HG02870 (cell line): Measurements from ENCODE around the gene GALNT10.
A peak's percentile ranks its signal among the peaks of the same experiment; 100 is the strongest.
"Not testable (repeated sequence)": the region's sequence is repeated elsewhere in the genome, so short reads cannot be mapped to it uniquely, and the experiment has no call there.

ENCODE experiments used
- ATAC-seq: cut with Tn5 transposase; IDR thresholded peaks from one replicate; pipeline ENCODE4 v1.9.1; 2021; ENCODE audit warnings: mild to moderate bottlenecking, moderate library complexity; ENCODE audit not compliant: unreplicated experiment

The GALNT10 gene

DNA sequence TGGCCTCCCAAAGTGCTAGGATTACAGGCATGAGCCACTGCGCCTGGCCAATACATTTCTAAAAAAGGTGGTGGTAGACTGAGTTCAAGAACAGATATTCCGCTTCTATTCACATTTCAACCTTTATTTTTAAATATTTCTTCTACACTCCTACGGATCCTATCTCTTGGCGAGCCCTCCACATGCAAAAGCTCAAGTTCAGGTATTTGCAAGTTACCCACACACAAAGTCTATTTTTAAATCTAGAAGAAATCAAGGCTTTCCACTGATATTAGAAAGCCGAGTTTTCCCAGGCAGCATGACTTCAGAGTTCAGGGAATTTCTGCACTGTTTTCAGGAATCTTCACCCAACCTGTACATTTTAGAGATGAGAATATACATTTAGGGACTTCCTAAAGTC is 153.9 kb downstream of the GALNT10 start:
- ATAC-seq = no peak

DNA sequence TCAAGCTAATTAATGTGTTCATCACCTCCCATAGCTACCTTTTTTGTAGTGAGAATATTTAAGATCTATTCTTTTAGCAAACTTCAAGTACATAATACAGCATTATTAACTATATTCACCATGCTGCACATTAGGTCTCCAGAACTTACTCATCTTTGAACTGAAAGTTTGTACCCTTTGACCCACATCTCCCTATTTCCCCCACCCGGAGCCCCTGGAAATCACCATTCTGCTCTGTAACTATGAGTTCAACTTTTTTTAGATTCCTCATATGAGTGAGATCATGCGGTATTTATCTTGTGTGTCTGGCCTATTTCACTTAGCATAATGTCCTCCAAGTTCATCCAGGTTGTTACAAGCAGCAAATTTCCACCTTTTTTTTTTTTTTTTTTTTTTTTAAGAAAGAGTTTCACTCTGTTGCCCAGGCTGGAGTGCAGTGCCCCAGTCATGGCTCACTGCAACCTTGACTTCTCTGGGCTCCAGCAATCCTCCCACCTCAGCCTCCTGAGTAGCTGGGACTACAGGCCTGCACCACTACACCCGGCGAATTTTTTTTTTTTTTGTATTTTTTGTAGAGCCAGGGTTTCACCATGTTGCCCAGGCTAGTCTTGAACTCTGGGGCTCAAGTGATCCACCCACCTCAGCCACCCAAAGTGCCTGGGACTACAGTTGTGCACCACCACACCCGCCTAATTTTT is 154.9 kb downstream of the GALNT10 start:
- ATAC-seq = peak; percentile 84

- no peak for ATAC-seq
Observed at GRCh38 chr5:154346427-154346826, 155.9 kb downstream of the GALNT10 start.

DNA sequence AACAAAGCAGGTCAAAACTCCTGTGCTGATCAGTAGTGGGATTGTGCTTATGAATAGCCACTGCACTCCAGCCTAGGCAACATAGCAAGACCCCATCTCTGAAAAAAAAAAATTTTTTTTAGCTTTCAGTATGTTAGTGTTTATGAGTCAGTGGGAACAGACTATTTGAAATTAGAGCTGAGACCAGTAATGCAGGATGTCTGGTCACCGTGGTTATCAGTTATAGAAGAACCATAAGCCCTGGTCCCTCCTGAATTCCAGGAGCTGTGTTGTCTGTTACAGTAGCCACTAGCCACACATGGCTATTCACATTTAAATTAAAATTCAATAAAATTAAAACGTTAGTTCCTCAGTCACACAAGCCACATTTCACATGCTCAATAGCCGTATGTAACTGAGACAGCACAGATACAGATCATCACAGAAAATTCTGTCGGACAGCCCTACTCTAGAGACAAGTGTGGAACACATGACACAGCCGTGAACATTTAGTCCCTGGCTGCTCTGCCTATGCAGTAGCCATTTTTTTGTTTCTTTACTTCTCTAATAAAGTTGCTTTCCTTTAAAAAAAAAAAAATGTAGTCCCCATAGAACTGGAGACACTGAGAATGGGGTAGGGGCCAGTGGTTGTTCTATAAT is 159.2 kb downstream of the GALNT10 start:
- no peak for ATAC-seq

DNA sequence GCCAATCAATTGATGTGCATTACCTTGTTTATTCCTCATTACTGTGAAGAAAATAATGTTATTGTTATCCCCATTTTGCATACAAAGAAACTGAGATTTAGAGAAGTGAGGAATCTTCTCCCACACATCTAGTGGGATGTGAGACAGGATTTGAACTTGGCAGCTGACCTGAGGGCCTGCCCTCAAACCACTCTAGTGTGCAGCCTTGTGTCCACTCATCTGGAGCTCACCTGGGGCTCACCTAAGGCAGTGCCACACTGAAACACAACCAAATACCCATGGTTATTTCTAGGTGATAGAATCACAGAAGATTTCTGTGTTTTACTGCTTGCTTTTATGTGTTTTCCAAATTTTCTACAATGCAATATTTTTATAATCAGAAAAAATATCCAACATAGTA is 160.6 kb downstream of the GALNT10 start:
- ATAC-seq = no peak

DNA sequence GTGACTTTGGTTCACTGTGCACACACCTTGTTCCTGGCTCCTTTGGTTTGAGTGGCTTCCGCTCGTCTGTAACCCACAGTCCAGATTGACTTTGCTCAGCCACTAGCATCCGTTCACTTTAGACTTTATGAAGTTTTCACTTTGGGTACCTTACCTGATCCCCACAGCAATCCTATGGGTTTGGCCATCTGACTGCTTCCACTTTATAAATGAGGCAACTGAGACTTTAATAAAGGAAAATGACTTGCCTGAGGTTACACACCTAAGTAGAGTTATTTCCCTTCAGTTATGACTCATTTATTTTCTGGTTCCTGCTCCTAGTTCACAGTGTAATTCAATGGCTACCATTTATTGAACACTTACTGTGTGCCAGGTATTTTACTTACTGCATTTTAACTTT is 161.0 kb downstream of the GALNT10 start:
- ATAC-seq = peak; percentile 73

GRCh38 chr5:154352960-154353548 is 162.5 kb downstream of the GALNT10 start:
- ATAC-seq = no peak

- ATAC-seq = no peak
Observed at GRCh38 chr5:154355129-154355611, 164.6 kb downstream of the GALNT10 start.

- ATAC-seq = no peak
Observed at GRCh38 chr5:154356020-154356655, 165.6 kb downstream of the GALNT10 start.

DNA sequence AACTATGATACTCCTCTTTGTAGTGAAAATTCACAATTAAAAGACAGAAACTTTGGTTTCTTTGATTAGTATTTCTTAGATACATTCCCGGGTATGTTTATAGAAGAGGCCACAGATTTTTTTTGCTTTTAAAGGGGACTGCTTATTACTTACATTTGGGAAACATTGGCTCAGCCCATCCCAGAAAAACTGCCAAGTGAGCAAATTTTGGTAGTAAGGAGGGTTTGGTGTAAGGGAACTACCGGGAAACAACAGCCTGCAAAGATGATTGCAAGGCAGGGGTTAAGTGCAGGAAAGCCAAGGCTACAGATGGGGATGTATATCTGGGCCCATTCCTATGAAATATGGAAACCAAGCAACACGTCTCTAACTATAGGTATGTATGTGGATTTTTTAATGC is 166.4 kb downstream of the GALNT10 start:
- ATAC-seq = no peak

DNA sequence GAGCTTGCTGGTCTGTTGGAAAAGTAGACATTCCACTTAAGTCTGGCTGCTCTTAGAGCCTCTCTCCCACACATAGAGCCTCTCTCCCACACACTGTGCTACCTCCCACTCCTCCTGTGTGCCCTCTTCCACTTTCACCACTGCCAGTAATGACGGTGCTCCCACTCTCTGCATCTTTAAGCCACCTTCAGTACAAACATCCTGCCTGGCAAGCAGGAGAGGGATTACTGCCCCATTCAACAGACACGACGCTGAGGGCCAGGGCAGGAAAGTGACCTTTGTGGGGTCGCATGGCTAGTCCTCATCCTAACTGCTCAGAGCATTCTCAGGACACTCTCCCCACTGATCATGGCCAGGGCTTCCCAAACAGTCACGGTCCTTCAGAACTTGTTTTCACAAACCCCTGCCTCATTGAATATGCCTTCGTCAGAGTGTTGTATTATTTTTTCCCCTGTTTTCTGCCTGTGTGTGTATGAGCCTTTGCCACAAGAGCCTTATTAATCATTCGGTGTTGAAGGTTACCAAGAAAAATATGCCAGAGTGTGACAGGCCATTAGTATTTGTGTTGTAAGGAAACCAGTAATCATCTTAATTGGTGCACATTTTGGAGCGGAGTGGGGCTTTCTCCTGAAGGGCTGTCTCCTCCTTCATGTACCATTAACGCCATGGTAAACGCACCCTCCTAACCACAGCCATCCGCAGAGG is 168.1 kb downstream of the GALNT10 start:
- no peak for ATAC-seq

DNA sequence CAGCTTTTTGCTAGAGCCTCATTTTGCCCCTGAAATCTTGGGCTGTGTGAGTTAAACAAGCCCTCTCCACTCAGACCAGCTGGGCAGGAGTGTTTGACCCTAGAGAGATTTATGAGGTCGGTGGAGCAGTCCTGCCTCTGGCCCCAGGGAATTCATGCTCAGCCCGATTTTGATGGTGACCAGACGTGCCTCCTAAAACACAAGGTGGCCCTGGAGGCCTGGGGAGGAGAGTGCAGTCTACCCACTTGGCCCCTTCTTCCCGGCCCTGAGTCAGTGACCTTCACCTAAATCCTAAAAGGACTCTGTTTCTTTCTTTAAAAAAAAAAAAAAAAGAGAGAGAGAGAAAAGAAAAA is 168.7 kb downstream of the GALNT10 start:
- ATAC-seq = no peak

GRCh38 chr5:154360241-154360640 is 169.7 kb downstream of the GALNT10 start:
- not testable (repeated sequence) for ATAC-seq

GRCh38 chr5:154363411-154363810 is 172.9 kb downstream of the GALNT10 start:
- no peak for ATAC-seq

DNA sequence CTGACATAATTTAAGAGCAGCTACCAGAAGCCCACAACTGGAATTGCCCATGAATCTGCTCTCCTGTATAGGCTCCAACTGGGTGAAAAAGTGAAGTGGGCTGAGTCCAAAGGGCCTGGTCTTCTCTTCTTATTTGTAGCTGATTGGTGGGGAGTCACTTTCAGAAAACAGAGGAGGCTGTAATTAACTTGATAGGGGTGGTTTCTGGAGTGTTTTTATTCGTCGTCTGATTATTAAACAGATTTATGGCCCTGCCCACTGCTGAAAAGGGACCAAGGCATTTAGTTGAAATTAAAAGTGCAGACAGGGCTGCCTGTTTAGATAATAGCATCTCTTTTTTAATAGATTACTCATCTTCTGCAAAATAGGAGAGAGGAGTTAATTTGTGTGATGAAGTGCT is 174.2 kb downstream of the GALNT10 start:
- ATAC-seq = no peak

DNA sequence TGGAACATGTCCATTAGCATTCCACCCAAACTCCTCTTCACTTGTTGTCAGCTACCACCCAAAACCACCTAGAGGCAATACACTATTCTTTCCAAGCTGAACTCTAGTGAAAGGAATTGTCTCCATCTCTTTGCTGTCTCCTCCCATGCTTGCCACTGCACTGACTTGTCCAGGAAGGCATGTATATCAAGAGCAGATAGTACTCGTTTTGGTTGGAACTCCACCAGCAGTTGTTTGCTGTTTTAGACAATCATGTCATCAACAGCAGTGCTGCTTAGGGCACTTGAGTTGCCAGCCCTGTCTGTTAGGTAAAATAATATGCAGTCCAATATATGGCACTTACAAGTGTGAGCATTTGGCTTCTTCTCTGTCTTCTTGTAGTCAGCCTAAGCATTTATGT is 175.3 kb downstream of the GALNT10 start:
- ATAC-seq = no peak

DNA sequence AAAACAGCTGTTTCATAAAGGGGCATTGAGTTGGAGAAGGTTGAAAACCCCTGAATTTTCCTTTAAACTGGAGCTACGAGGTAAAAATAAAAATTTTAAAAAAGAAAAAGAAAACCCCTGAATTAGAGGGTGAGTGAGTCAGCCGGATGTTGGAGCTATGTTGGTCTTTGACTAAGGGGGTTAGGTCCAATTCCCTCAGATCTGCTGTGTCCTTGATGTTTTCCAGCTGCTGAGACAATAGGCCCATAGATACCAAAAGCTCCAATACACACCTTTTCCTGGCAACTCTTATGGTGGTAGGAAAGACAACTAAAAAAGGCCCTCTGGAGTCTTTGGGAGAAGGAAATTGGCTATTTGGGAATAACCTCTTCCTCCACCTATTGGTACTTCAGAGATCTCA is 175.8 kb downstream of the GALNT10 start:
- no peak for ATAC-seq

- ATAC-seq = peak; percentile 88
Observed at GRCh38 chr5:154367101-154367500, 176.6 kb downstream of the GALNT10 start.

DNA sequence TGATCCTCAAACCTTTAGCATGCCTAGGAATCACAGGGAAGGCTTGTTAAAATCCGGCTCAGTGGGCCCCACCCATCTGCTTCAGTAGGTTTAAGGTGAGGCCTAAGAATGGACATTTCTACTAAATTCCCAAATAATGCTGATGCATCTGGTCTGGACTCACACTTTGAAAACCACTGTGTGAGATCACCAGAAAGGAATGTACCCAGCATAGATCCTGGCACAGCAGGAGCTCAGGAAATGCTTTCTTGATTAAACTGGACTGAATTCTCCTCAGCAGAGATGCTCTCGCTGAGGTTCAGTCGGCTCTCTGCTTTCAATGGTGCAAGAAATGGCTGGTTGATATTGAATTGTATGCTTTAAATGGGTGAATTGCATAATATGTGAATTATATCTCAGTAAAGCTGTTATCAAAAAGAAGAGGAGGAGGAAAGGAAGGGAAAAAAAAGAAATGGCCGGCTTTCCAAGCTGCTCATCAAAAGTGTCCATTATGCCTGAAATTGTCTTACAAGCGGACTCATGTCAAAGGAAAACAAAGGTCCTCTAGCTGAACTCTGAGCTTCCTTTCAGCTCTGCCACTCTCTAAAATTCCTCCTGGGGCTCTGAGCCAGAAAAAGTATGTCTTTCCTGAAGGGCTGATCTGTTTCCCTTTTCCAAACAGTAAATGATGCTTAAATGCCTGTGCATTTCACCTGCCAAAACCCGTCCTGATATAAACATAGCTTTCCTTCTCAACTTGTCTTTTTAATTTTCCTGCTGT is 177.7 kb downstream of the GALNT10 start:
- no peak for ATAC-seq

GRCh38 chr5:154369682-154370081 is 179.1 kb downstream of the GALNT10 start:
- ATAC-seq = no peak
